DOHH2 (cell line): ENCODE results near the gene FAM219A.
"Not testable (repeated sequence)": the region's sequence is repeated elsewhere in the genome, so short reads cannot be mapped to it uniquely, and the experiment has no call there.

ENCODE experiments used
- H3F3A ChIP-seq: fragments of 200-600 bp; sonication (generic), shearing (Covaris generic); 2 replicates; pipeline ENCODE4 v1.6.0; 2016; ENCODE audit warnings: antibody characterized with exemption, mild to moderate bottlenecking; ENCODE audit not compliant: control insufficient read depth, insufficient read depth
- H3K27ac ChIP-seq: fragments of 200-600 bp; sonication (generic); 2 replicates; pipeline ENCODE4 v1.5.1; 2014; ENCODE audit warnings: low read depth, mild to moderate bottlenecking, low read length, moderate library complexity
- H3K27me3 ChIP-seq: fragments of 200-600 bp; sonication (generic); 2 replicates; pipeline ENCODE4 v1.6.1; 2014; ENCODE audit warnings: mild to moderate bottlenecking, low read length, mixed read lengths; ENCODE audit not compliant: control insufficient read depth
- H3K36me3 ChIP-seq: fragments of 200-600 bp; sonication (generic); 2 replicates; pipeline ENCODE4 v1.6.1; 2014; ENCODE audit warnings: mild to moderate bottlenecking, low read length, moderate library complexity, mixed read lengths; ENCODE audit not compliant: control insufficient read depth
- H3K4me1 ChIP-seq: fragments of 200-600 bp; sonication (generic); 2 replicates; pipeline ENCODE4 v1.6.1; 2014; ENCODE audit warnings: mild to moderate bottlenecking, low read length, mixed read lengths; ENCODE audit not compliant: control insufficient read depth
- H3K4me2 ChIP-seq: fragments of 200-600 bp; sonication (generic); 2 replicates; pipeline ENCODE4 v1.6.0; 2014; ENCODE audit warnings: mild to moderate bottlenecking, low read length, moderate library complexity
- H3K4me3 ChIP-seq: fragments of 200-600 bp; sonication (generic); 2 replicates; pipeline ENCODE4 v1.5.1; 2014; ENCODE audit warnings: mild to moderate bottlenecking, low read length, mixed read lengths
- H3K79me2 ChIP-seq: fragments of 200-600 bp; sonication (generic); 2 replicates; pipeline ENCODE4 v1.6.1; 2014; ENCODE audit warnings: mild to moderate bottlenecking, low read length, mixed read lengths; ENCODE audit not compliant: control insufficient read depth
- H3K9me2 ChIP-seq: fragments of 200-600 bp; sonication (generic); replicated peaks from 2 replicates; pipeline ENCODE4 v1.6.1; 2014; ENCODE audit warnings: mild to moderate bottlenecking, low read length, mixed read lengths; ENCODE audit not compliant: control insufficient read depth
- H3K9me3 ChIP-seq: fragments of 200-600 bp; sonication (generic); 2 replicates; pipeline ENCODE4 v1.6.1; 2014; ENCODE audit warnings: antibody characterized with exemption, low read length, mixed read lengths; ENCODE audit not compliant: control insufficient read depth, insufficient read depth
- H4K20me1 ChIP-seq: fragments of 200-600 bp; sonication (generic); 2 replicates; pipeline ENCODE4 v1.6.0; 2014; ENCODE audit warnings: low read depth, mild to moderate bottlenecking, antibody characterized with exemption, low read length, moderate library complexity; ENCODE audit not compliant: control insufficient read depth, insufficient read depth
- CTCF ChIP-seq: fragments of 200-600 bp; sonication (generic); IDR thresholded peaks from one replicate; pipeline ENCODE4 v1.5.1; 2014; ENCODE audit warnings: antibody characterized with exemption, mild to moderate bottlenecking, low read depth, low read length; ENCODE audit not compliant: poor library complexity, severe bottlenecking
- EZH2phosphoT487 ChIP-seq: fragments of 200-600 bp; sonication (generic); IDR thresholded peaks from 2 replicates; pipeline ENCODE4 v1.6.1; 2017; ENCODE audit warnings: borderline replicate concordance, mild to moderate bottlenecking, antibody characterized with exemption, low read length, moderate library complexity, mixed read lengths

The FAM219A gene

GRCh38 chr9:34442770-34443169 is 15.6 kb downstream of the FAM219A start:
- H3K4me1 ChIP-seq, result no peaks in the 10 kb centered on the region; the same call in 1 of the 2 replicates
- H4K20me1 ChIP-seq, result no peaks in the 10 kb centered on the region
- H3F3A ChIP-seq, result no peaks in the 10 kb centered on the region
- H3K27me3 ChIP-seq, result no peaks in the 10 kb centered on the region
- no peaks in the 10 kb centered on the region for H3K36me3 ChIP-seq
- TF ChIP-seq CTCF (no peak), EZH2phosphoT487 (no peak)
- H3K27ac ChIP-seq, result no peak overlapping the region
- no peak overlapping the region for H3K4me3 ChIP-seq
- H3K9me2 ChIP-seq, result no peaks in the 10 kb centered on the region
- no peaks in the 10 kb centered on the region for H3K9me3 ChIP-seq
- H3K79me2 ChIP-seq, result no peaks in the 10 kb centered on the region
- H3K4me2 ChIP-seq, result no peak overlapping the region

- H3F3A ChIP-seq, result no peaks in the 10 kb centered on the region
- H3K4me1 ChIP-seq, result no peaks in the 10 kb centered on the region; the same call in 1 of the 2 replicates
- no peaks in the 10 kb centered on the region for H3K36me3 ChIP-seq
- no peak overlapping the region for H3K4me3 ChIP-seq
- no peak overlapping the region for H3K27ac ChIP-seq
- no peaks in the 10 kb centered on the region for H3K9me2 ChIP-seq
- H3K79me2 ChIP-seq, result no peaks in the 10 kb centered on the region
- H4K20me1 ChIP-seq, result no peaks in the 10 kb centered on the region
- H3K4me2 ChIP-seq, result no peak overlapping the region
- TF ChIP-seq CTCF (no peak), EZH2phosphoT487 (no peak)
- no peaks in the 10 kb centered on the region for H3K27me3 ChIP-seq
- H3K9me3 ChIP-seq, result no peaks in the 10 kb centered on the region
Observed at GRCh38 chr9:34440017-34440416, 18.4 kb downstream of the FAM219A start.

GRCh38 chr9:34438465-34438864 is 19.9 kb downstream of the FAM219A start:
- not testable (repeated sequence) for H3K9me3 ChIP-seq

GRCh38 chr9:34437926-34438307 is 20.5 kb downstream of the FAM219A start:
- not testable (repeated sequence) for H3K9me2 ChIP-seq, H3K4me2 ChIP-seq, H3F3A ChIP-seq, H3K4me3 ChIP-seq, H3K27ac ChIP-seq, H3K27me3 ChIP-seq, H3K79me2 ChIP-seq, H4K20me1 ChIP-seq, H3K36me3 ChIP-seq, H3K9me3 ChIP-seq, H3K4me1 ChIP-seq

More at GRCh38 chr9:34438465-34438864, 19.9 kb downstream of the FAM219A start:
- H3K36me3 ChIP-seq, H3K27me3 ChIP-seq, H3K4me2 ChIP-seq, H3K27ac ChIP-seq, H3K4me1 ChIP-seq, H4K20me1 ChIP-seq, H3K4me3 ChIP-seq, H3F3A ChIP-seq, H3K9me2 ChIP-seq, H3K79me2 ChIP-seq: not testable (repeated sequence)
